Loucy (cell line): ENCODE data around the gene SBF2.

Experiments used
- CTCF ChIP-seq: fragments of 200-600 bp; sonication (generic); conservative IDR thresholded peaks from 2 replicates; pipeline ENCODE4 v1.5.1; 2014; ENCODE audit warnings: mild to moderate bottlenecking, antibody characterized with exemption, low read length
- EZH2phosphoT487 ChIP-seq: fragments of 200-600 bp; IDR thresholded peaks from 2 replicates; pipeline ENCODE4 v1.6.1; 2018; ENCODE audit warnings: antibody characterized with exemption, mild to moderate bottlenecking, moderate library complexity, borderline replicate concordance

GRCh38 chr11:10095412-10096208, 198.4 kb downstream of the SBF2 start:
- TF ChIP-seq CTCF (no peak), EZH2phosphoT487 (no peak)
